ENCODE data around the gene HMGB4.

HMGB4 gene

GRCh38 chr1:33899746-33900145 is 35.9 kb downstream of the HMGB4 start:
- DNase-seq, result no peak

GRCh38 chr1:33902486-33903209 is 38.8 kb downstream of the HMGB4 start:
- DNase-seq, result no peak

GRCh38 chr1:33903210-33903589 is 39.3 kb downstream of the HMGB4 start:
- no peak for DNase-seq

GRCh38 chr1:33905241-33905640 is 41.4 kb downstream of the HMGB4 start:
- no peak for DNase-seq

GRCh38 chr1:33906156-33906555 is 42.3 kb downstream of the HMGB4 start:
- DNase-seq, result no peak

GRCh38 chr1:33908324-33908956 is 44.6 kb downstream of the HMGB4 start:
- DNase-seq, result no peak

Measured in activated CD4-positive, alpha-beta T cell treated with anti-CD3 and anti-CD28 coated beads, Interleukin-2, amount 50 U/mL, for 16 hours (primary cell).